ENCODE measurements around the gene CISD2.
"Not testable (repeated sequence)": the region's sequence is repeated elsewhere in the genome, so short reads cannot be mapped to it uniquely, and the experiment has no call there.

Gene CISD2, protein sequence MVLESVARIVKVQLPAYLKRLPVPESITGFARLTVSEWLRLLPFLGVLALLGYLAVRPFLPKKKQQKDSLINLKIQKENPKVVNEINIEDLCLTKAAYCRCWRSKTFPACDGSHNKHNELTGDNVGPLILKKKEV

DNA sequence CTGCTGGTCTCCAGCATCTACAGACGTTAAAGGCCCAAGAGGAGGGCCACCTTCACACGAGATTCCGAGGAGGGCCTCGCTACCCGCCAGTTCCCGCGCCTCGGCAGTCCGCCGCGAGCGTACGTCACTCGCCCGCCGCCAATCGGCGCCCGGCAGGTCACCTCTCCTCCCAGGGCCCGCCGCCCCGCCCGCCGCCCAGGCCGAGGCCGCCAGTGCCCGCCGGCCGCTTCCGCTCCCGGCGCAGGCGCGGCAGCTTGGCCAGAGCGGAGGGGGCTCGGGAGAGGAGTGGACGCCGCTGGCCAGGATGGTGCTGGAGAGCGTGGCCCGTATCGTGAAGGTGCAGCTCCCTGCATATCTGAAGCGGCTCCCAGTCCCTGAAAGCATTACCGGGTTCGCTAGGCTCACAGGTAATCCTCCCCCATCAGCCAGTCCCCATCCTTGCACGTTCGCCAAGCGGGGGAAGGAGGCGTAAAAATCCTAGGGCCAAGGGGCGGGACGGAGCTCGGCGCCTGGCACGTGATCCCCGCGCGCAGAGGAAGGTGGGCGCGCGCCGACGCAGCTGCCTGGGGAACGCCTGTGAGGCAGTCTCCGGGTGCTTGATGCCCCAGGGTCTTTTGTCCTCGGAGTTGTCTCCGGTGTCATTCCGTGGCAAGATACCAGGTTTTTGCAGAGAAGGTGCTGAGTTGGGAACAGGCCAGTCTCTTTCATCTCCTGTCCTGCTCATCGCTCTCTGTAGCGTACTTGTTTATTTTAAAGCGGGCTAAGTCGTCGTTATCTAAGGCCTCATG, at the start of gene CISD2:
Gene CISD2, plus strand, starts transcription at position 212 of the 788 bp plus-strand sequence. Its CDS starts 93 bp downstream, at position 305.
- in situ Hi-C loops (cut with HindIII; ENCODE audit: low pct_ligation_motif_present, low pct_unique_long_range_greater_than_20kb, low sequenced_read_pairs), result no loop called here
- peak; percentile 90 for DNase-seq

DNA sequence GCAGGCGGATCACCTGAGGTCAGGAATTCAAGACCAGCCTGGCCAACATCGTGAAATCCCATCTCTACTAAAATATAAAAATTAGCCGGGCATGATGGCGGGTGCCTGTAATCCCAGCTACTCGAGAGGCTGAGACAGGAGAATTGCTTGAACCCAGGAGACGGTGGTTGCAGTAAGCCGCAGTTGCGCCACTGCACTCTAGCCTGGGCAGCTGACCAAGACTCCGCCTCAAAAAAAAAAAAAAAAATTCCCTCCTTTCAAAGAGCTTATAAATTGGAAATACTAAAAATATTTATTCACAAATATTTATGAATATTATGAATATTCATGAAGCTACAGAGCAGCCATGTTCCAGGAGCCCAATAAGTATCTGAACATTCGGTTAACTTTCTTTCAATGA, 49.7 kb upstream of the CISD2 start:
- in situ Hi-C loops (cut with HindIII; ENCODE audit: low pct_ligation_motif_present, low pct_unique_long_range_greater_than_20kb, low sequenced_read_pairs); DNase-seq: not testable (repeated sequence)

DNA sequence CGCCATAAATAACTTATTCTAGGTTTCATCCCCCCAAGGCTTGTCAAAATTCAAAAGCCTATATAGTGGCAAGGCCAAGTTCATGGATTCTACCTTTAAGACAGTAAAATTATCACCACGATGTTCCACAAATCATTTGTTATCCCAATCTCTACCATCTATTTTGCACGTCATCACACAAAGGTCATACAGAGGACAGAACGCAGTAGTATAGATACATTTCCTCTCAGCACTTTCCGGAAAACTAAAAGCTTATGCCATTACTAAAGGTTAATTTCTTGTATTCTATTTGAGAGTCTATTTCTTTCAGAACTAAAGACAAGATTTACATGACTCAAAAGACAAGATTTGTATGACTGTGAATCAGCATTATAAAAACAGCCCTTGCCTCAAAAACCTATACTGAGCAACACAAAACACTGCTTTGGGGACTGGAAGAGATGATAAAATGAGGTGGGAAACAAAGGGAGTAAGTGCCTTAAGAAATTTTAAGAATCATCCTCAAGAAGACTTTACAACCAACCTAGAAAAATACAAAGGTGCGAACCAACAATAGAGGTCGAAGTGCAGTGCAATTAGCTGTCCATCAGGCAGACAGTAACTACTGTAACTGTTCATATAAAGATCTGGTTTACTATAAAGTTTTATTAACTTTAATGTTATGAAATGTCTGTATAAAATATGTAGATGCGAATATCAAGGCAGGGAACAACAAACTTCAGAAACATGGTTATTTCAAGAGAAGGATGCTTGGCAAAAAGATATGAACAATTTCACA, 49.0 kb upstream of the CISD2 start:
- no peak for DNase-seq
- in situ Hi-C loops (cut with HindIII; ENCODE audit: low pct_ligation_motif_present, low pct_unique_long_range_greater_than_20kb, low sequenced_read_pairs), result no loop called here

DNA sequence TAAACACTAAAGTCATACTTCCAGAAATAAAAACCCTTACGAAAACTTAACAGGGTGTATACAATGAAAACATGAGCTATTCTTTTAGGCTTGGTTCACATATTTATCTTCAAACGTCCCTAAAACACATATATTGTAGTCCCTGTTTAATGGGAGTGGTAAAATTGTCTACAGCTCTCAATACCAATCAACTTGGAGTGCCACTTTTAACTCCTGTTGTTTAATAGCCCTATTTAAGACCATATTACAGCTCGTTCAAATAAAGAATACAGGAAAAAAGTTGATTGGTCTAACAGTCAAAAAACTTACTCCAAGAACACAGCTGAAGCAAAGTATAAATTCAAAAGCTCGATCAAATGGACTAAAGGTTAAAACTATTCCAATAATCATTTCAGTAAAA, 45.3 kb upstream of the CISD2 start:
- in situ Hi-C loops (cut with HindIII; ENCODE audit: low pct_ligation_motif_present, low pct_unique_long_range_greater_than_20kb, low sequenced_read_pairs), result no loop called here
- no peak for DNase-seq

DNA sequence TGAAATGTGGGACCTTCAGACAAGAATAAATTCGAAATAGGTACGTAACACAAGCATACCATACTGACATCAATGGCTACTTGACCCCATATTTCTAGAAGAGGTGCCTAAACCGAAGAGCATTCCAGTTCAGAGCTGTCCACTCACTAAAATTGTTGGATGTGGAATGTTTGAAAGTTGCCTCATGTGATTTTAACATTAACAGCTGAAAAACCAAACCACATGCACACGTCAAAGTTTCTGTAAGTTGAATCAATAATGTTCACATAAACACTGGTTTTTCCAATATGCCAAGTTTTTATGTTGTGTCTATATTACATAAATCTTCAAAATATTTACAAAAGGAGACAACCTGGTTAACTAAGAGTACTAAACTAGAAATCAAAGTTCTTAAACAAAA, 44.9 kb upstream of the CISD2 start:
- in situ Hi-C loops (cut with HindIII; ENCODE audit: low pct_ligation_motif_present, low pct_unique_long_range_greater_than_20kb, low sequenced_read_pairs), result no loop called here

DNA sequence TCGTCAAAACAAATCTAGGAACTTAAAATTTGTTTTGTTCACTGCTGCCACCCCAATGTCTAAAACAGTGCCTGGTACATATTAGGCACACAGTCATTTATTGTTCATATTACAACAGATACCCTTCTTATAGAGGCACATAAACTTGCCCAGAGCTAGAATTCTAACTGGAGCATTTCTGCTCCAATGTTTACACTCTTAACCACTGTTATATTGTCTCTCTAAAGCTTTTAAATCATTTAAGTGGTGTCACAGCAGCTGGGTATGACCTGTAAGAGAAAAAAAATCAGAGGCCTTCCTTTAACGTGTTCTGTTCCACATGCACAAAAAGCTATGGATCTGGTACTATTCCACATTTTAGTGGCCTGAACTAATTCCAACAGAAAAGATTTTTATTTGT, 44.4 kb upstream of the CISD2 start:
- DNase-seq, result no peak
- in situ Hi-C loops (cut with HindIII; ENCODE audit: low pct_ligation_motif_present, low pct_unique_long_range_greater_than_20kb, low sequenced_read_pairs), result no loop called here

More for the DNA sequence above, 44.9 kb upstream of the CISD2 start:
- no peak for DNase-seq

DNA sequence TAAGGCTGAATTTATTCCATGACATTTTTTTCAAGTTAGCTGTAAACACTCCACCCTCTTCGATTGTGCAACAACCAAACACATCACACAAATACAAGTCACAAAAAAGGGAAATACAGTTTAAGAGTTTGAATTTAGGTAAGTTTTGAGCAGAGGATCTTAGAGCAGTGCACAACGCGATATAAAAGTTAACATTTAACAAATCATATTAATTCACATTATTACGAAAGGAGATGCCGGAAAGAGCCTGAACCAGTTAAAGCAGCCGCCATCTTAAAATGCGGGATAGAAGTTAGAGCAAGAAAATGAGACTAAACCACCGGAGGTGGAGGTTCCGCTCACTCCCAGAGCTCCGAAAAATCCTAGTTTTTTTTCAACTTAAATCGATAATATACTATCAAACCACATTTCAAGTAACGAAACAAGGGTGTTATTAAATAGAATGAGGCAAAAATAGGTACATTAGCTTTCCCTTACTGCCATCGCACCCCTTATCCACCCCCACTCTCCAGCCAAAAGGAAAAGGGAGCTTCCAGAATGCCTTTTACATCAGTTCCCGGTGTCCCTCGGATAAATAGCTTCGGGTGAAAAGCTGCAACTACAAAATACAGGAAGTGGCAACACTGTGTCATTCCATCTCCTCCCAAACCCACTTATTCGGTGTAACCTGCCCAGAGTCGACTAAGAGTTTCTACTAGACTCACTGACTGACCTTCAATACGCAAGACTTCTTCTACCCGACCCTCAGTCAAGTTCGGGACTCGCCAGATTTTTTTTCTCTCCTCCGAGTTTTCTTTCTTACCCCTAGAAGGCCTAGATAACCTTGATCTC, 43.3 kb upstream of the CISD2 start:
- DNase-seq, result peak; percentile 56
- in situ Hi-C loops (cut with HindIII; ENCODE audit: low pct_ligation_motif_present, low pct_unique_long_range_greater_than_20kb, low sequenced_read_pairs), result no loop called here

DNA sequence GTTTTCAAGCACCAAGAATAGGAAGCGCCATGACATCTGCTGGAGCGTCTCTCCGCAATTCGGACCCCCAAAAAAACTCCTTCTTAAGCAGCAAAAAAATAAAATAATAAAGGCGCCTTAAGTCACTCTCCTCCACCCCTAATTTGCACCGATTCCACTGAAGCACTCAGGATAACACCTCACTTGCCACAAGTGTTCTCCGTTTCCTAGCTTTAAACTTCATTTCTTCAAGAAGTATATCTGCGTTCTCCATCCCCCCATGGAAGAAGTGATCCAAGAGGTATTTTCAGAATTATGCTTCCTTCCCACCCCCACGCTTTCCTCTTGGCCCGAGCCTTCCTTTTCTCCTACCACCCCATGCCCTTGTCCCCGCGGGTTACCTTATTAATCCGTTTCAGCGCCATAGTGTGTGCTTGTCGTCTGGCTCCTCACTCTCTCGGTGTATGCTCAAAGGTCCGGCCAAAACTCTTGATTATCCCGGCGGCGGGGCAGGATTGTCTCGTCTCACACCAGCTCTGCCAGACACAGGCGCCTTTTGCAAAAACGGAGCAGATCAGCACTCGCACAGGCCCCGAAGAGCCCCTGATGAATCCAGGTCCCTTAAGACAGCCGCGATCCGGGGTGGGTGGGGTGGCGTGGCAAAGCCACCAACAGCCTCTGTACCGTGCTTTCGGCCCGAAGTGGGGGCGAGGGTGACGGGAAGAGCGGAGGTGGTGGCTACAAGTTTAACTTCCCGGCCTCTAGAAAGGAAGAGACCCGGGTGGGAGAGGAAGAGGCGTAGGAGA, 42.5 kb upstream of the CISD2 start:
- in situ Hi-C loops (cut with HindIII; ENCODE audit: low pct_ligation_motif_present, low pct_unique_long_range_greater_than_20kb, low sequenced_read_pairs), result no loop called here
- DNase-seq, result no peak

DNA sequence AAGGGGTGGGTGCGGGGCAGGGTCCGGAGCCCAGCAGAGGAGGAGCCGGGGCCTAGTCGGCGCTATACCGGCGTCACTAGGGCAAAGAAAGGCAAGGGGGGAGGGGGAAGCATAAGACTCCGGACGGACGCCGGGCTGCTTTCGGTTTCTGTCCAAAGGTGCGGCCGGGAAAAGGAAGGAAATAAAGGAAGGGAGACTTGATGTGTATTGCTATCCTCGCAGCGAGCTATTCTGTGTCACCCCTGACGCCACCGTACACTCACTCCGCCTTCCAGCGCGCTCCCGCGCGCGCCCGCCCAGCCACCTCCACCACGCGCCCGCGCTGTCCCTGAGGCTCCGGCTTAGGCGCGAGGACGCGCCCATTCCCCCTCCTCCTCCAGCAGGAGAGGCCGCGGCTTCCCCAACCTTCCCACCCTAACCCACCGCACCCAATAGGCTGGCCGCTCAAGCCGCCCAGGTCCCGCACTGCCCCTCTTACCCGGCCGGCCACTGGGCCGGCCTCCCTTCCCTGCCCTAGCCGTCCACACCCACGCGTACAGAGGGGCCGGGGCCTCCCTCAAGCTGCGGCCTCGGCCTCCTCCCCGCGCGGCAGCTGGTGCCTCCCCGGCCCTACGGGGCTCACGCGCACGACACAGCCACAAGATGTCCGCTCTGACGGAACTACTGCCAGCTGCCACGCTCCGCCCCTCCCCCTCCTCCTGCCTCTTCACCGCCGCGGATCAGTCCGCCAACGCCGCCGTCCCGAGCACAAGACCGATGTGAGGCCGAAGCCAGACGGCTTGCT, 41.7 kb upstream of the CISD2 start, which contains the start of gene UBE2D3:
Gene UBE2D3, minus strand, starts transcription at position 662 of the 784 bp plus-strand sequence. CDS start 1,043 bp downstream, outside the sequence.
- in situ Hi-C loops (cut with HindIII; ENCODE audit: low pct_ligation_motif_present, low pct_unique_long_range_greater_than_20kb, low sequenced_read_pairs), result no loop called here
- peak; percentile 90 for DNase-seq

DNA sequence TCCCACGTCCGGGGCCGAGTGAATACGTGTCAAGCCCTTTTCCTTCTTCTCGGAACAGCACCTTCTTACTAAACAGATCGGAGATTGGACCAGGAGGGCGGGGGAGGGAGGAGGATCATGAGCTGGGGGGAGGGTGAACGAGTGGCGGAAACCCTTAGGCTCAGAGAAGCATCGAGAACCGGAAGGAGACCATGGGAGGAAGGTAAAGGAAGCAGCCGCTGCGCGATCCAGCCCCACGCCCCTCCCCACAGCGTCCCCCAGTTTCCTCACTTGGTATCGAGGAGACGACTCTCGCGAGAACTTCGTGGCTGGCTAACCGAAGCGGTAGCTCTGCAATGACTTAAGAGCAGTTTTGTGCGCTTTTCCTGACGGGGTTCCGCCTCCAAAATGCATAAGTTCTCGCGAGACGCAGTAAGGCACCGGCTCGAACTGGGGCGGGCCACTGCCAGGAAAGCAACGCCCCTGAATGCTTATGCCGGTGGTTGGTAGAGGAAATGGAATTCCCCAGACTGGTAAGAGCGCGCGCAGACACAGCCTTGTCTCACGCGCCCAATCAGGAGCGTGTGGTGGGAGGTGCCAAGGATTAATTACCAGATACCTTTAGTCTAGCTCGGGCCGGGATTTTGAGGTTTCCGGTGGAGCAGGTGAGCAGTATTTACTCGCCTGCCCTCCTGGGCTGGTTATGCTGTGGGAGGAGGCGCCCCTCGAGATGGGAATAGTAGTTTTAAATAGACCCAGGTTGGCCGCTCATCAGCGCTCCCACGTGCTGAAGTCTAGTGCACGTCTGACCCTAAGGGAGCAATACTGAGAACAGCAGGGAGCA, 40.9 kb upstream of the CISD2 start:
- in situ Hi-C loops (cut with HindIII; ENCODE audit: low pct_ligation_motif_present, low pct_unique_long_range_greater_than_20kb, low sequenced_read_pairs), result no loop called here

DNA sequence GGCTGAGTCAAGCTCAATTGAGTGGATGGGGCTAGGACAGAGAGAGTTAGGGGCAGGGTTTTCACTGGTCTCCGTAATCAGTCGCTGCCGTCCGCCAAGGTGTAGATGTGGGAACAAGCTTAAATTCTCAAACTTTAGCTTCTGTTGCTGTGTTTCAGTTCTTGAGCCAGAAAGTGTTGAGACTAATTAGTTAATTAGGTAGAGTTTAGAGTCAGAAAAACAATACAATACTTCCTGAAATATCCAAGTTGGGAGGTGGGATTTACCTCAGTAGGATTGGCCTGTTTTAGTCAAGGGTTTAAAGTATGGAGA, 40.3 kb upstream of the CISD2 start:
- no peak for DNase-seq
- in situ Hi-C loops (cut with HindIII; ENCODE audit: low pct_ligation_motif_present, low pct_unique_long_range_greater_than_20kb, low sequenced_read_pairs), result no loop called here

More for the DNA sequence above, 40.9 kb upstream of the CISD2 start:
- peak; percentile 99 for DNase-seq

DNA sequence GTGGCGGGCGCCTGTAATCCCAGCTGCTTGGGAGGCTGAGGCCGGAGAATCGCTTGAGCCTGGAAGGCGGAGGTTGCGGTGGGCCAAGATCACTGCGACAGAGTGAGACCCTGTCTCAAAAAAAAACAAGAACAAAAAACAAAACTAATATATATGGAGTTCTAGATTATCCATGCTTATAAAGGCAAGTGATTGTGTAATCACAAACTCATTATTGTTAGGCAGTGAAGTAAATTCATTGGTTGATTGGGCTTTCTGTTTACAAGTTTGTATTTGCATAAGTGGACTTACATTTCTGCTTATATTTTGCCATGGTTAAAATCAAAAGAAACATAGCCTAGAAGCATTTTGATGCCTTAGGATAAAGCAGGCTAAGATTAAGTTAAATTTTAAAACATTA, 39.0 kb upstream of the CISD2 start:
- in situ Hi-C loops (cut with HindIII; ENCODE audit: low pct_ligation_motif_present, low pct_unique_long_range_greater_than_20kb, low sequenced_read_pairs), result no loop called here
- DNase-seq, result no peak

DNA sequence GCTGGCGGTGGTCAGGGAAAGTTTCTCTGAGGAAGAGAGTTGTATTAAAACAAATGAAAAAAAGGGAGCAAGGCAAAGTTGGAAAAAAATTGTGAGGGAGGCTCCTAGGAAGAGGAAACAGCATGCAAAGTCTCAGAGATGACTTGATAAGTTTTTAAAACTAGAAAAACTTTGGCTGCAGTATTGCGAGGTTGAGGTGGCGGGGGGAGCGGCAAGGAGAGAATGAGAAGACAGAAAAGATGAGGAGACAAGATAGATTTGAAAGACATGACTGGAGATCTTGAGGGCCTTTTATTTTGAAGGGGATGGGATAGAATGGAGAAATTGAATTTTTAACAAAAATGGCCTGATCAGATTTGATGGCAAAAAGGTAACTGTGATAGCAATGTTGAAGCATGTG, 36.7 kb upstream of the CISD2 start:
- in situ Hi-C loops (cut with HindIII; ENCODE audit: low pct_ligation_motif_present, low pct_unique_long_range_greater_than_20kb, low sequenced_read_pairs), result no loop called here
- DNase-seq, result no peak

DNA sequence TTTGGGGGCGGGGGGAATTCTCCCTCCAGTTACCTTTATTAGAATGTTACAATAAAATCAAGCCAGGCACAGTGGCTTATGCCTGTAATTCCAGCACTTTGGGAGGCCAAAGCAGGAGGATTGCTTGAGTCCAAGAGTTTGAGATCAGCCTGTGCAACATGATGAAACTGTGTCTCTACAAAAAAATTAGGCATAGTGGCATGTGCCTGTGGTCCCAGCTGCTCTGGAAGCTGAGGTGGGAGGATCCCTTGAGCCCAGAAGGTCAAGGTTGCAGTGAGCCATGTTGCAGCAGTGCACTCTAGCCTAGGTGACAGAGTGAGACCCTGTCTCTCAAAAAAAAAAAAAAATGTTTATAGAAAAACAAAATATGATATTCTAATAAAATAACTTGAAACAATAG, 36.1 kb upstream of the CISD2 start:
- in situ Hi-C loops (cut with HindIII; ENCODE audit: low pct_ligation_motif_present, low pct_unique_long_range_greater_than_20kb, low sequenced_read_pairs), result no loop called here
- no peak for DNase-seq

DNA sequence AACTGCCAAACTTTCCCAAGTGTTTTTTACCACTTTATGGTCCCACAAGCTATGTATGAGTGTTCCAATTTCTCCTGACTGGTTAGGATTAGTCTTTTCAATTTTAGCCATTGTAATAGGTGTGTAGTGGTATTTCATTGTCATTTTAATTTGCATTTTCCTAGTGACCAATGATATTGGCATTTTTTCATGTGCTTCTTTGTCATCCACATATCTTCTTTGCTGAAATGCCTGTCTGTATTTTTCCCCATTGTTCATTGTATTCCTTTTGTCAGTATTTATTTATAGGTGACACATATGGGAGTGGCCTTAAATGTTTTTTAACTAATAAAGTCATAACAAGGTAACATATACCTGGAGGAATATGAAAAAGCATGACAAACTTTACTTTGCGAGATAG, 32.2 kb upstream of the CISD2 start:
- no peak for DNase-seq
- in situ Hi-C loops (cut with HindIII; ENCODE audit: low pct_ligation_motif_present, low pct_unique_long_range_greater_than_20kb, low sequenced_read_pairs), result no loop called here

DNA sequence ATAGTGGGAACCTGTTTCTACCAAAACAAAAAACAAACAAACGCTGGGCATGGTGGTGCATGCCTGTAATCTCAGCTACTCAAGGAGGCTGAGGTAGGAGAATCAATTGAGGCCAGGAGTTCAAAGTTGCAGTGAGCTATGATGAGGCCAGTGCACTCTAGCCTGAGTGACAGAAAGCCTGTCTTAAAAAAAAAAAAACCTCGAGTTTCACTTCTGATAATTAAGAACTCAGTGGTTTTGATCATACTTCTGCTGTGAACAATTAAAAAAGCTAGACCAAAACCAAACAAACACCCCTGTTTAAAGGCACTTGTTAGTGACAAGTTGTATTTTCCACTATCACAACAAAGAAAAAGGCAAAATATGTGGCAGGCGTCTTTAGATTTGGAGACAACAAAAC, 26.4 kb upstream of the CISD2 start:
- in situ Hi-C loops (cut with HindIII; ENCODE audit: low pct_ligation_motif_present, low pct_unique_long_range_greater_than_20kb, low sequenced_read_pairs), result no loop called here

DNA sequence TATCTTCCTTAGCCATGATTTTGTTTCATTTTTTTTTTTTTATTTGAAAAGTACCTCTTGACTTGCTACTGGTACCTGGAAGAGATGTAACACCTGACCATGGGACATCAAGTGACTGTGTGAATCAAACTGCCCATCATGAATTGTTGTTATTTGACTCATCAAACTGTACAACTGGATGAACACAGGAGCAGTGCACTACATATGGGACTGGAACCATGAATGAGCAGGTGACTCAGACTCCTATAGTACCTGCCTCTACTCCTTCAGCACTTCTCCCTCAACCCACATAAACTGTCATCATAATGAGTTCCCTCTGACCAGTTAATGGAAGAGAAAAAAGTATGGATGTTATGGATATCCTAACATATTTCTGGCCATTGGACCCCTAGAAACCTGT, 25.5 kb upstream of the CISD2 start:
- in situ Hi-C loops (cut with HindIII; ENCODE audit: low pct_ligation_motif_present, low pct_unique_long_range_greater_than_20kb, low sequenced_read_pairs), result no loop called here
- no peak for DNase-seq

More for the DNA sequence above, 26.4 kb upstream of the CISD2 start:
- DNase-seq, result no peak

Measured in ACHN (cell line).